GM21825 (cell line): ENCODE measurements around the gene CADM1.

Experiments used
- ATAC-seq: cut with Tn5 transposase; IDR thresholded peaks from one replicate; pipeline ENCODE4 v1.9.1; 2021; ENCODE audit warnings: mild to moderate bottlenecking, moderate library complexity; ENCODE audit not compliant: unreplicated experiment

The CADM1 gene

GRCh38 chr11:115452241-115452640 lies 52.0 kb downstream of the CADM1 start:
- no peak for ATAC-seq

- no peak for ATAC-seq
These were observed 53.7 kb downstream of the CADM1 start for GRCh38 chr11:115450519-115450918.

- no peak for ATAC-seq
These were observed 56.8 kb downstream of the CADM1 start for GRCh38 chr11:115447273-115447864.

- no peak for ATAC-seq
These were observed 58.0 kb downstream of the CADM1 start for GRCh38 chr11:115446214-115446613.

GRCh38 chr11:115444542-115444941 lies 59.7 kb downstream of the CADM1 start:
- no peak for ATAC-seq

- ATAC-seq, result no peak
These were observed 64.2 kb downstream of the CADM1 start for GRCh38 chr11:115439969-115440540.

GRCh38 chr11:115439385-115439784 lies 64.8 kb downstream of the CADM1 start:
- ATAC-seq, result no peak

GRCh38 chr11:115437902-115438575 lies 66.2 kb downstream of the CADM1 start:
- ATAC-seq, result no peak

GRCh38 chr11:115430345-115430744 lies 73.9 kb downstream of the CADM1 start:
- ATAC-seq, result no peak

GRCh38 chr11:115428306-115428705 lies 75.9 kb downstream of the CADM1 start:
- ATAC-seq, result no peak

GRCh38 chr11:115425816-115426215 lies 78.4 kb downstream of the CADM1 start:
- ATAC-seq, result no peak

GRCh38 chr11:115425250-115425649 lies 79.0 kb downstream of the CADM1 start:
- no peak for ATAC-seq

GRCh38 chr11:115423728-115424459 lies 80.3 kb downstream of the CADM1 start:
- no peak for ATAC-seq

- ATAC-seq, result no peak
These were observed 82.1 kb downstream of the CADM1 start for GRCh38 chr11:115421992-115422689.

- ATAC-seq, result no peak
These were observed 82.7 kb downstream of the CADM1 start for GRCh38 chr11:115421352-115421991.

- ATAC-seq, result no peak
These were observed 83.7 kb downstream of the CADM1 start for GRCh38 chr11:115420505-115420904.

GRCh38 chr11:115418626-115419025 lies 85.6 kb downstream of the CADM1 start:
- no peak for ATAC-seq

GRCh38 chr11:115418081-115418480 lies 86.1 kb downstream of the CADM1 start:
- no peak for ATAC-seq

GRCh38 chr11:115411120-115411519 lies 93.1 kb downstream of the CADM1 start:
- ATAC-seq, result no peak

GRCh38 chr11:115409691-115410220 lies 94.5 kb downstream of the CADM1 start:
- no peak for ATAC-seq
